ENCODE data around the gene MS4A8.
"Not testable (repeated sequence)": the region's sequence is repeated elsewhere in the genome, so short reads cannot be mapped to it uniquely, and the experiment has no call there.

Gene MS4A8

GRCh38 chr11:60710482-60710881 lies 11.1 kb downstream of the MS4A8 start:
- no peak for TF ChIP-seq CTCF (IDR thresholded peaks at IDR 0.05; ENCODE audit: low read depth, low read length, poor library complexity, severe bottlenecking)
- TF ChIP-seq EZH2phosphoT487 (IDR thresholded peaks at IDR 0.05; ENCODE audit: borderline replicate concordance, low read length) = no peak
- Histone ChIP-seq H3K36me3 (ENCODE audit: control insufficient read depth, low read length) (no peaks in the 10 kb centered on the region), H3K27ac (ENCODE audit: low read depth, low read length) (no peak overlapping the region), H3K9me3 (ENCODE audit: control insufficient read depth, insufficient read depth, low read length) (no peaks in the 10 kb centered on the region; the same call in 1 of the 2 replicates), H3K4me3 (ENCODE audit: low read length) (no peak overlapping the region), H3F3A (ENCODE audit: control insufficient read depth, insufficient read depth) (no peaks in the 10 kb centered on the region), H3K4me2 (ENCODE audit: low read length) (no peak overlapping the region), H3K4me1 (ENCODE audit: control insufficient read depth, low read length) (no peaks in the 10 kb centered on the region), H3K9me2 (replicated peaks; ENCODE audit: control insufficient read depth, low read length) (no peaks in the 10 kb centered on the region), H4K20me1 (ENCODE audit: control insufficient read depth, insufficient read depth, low read depth, low read length) (no peaks in the 10 kb centered on the region), H3K79me2 (ENCODE audit: control insufficient read depth, low read length) (no peaks in the 10 kb centered on the region), H3K27me3 (ENCODE audit: control insufficient read depth, low read length) (peaks cover 15% of the 10 kb centered on the region)

- H3K4me1 ChIP-seq (ENCODE audit: control insufficient read depth, low read length) = no peaks in the 10 kb centered on the region
- no peaks in the 10 kb centered on the region for H3K36me3 ChIP-seq (ENCODE audit: control insufficient read depth, low read length)
- TF ChIP-seq CTCF (IDR thresholded peaks at IDR 0.05; ENCODE audit: low read depth, low read length, poor library complexity, severe bottlenecking) = no peak
- TF ChIP-seq EZH2phosphoT487 (IDR thresholded peaks at IDR 0.05; ENCODE audit: borderline replicate concordance, low read length) = no peak
- H3K27ac ChIP-seq (ENCODE audit: low read depth, low read length) = no peak overlapping the region
- no peaks in the 10 kb centered on the region for H3K9me2 ChIP-seq (replicated peaks; ENCODE audit: control insufficient read depth, low read length)
- H3K27me3 ChIP-seq (ENCODE audit: control insufficient read depth, low read length) = peaks cover 15% of the 10 kb centered on the region
- H3K79me2 ChIP-seq (ENCODE audit: control insufficient read depth, low read length) = no peaks in the 10 kb centered on the region
- H3K9me3 ChIP-seq (ENCODE audit: control insufficient read depth, insufficient read depth, low read length) = no peaks in the 10 kb centered on the region; the same call in 1 of the 2 replicates
- H3K4me2 ChIP-seq (ENCODE audit: low read length) = no peak overlapping the region
- H4K20me1 ChIP-seq (ENCODE audit: control insufficient read depth, insufficient read depth, low read depth, low read length) = no peaks in the 10 kb centered on the region
- no peaks in the 10 kb centered on the region for H3F3A ChIP-seq (ENCODE audit: control insufficient read depth, insufficient read depth)
- no peak overlapping the region for H3K4me3 ChIP-seq (ENCODE audit: low read length)
These were observed 11.9 kb downstream of the MS4A8 start for GRCh38 chr11:60711276-60711675.

DNA sequence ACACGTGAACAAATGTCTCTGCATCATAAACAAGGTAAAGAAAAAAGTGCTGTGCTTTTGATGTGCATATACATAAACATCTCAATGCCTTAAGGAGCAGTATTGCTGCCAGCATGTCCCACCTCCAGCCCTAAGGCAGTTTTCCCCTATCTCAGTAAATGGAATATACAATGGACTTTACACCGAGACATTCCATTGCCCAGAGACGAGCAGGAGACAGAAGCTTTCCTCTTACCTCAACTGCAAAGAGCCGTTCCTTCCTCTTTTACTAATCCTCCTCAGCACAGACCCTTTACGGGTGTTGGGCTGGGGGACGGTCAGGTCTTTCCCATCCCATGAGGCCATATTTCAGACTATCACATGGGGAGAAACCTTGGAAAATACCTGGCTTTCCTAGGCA lies 14.0 kb downstream of the MS4A8 start:
- peaks cover 13% of the 10 kb centered on the region for H3K27me3 ChIP-seq (ENCODE audit: control insufficient read depth, low read length)

GRCh38 chr11:60717956-60718355 lies 18.5 kb downstream of the MS4A8 start:
- peaks cover 9% of the 10 kb centered on the region for H3K9me3 ChIP-seq (ENCODE audit: control insufficient read depth, insufficient read depth, low read length)
- no peaks in the 10 kb centered on the region for H4K20me1 ChIP-seq (ENCODE audit: control insufficient read depth, insufficient read depth, low read depth, low read length)
- H3K79me2 ChIP-seq (ENCODE audit: control insufficient read depth, low read length) = no peaks in the 10 kb centered on the region
- no peak for TF ChIP-seq CTCF (IDR thresholded peaks at IDR 0.05; ENCODE audit: low read depth, low read length, poor library complexity, severe bottlenecking)
- TF ChIP-seq EZH2phosphoT487 (IDR thresholded peaks at IDR 0.05; ENCODE audit: borderline replicate concordance, low read length) = no peak
- no peak overlapping the region for H3K4me3 ChIP-seq (ENCODE audit: low read length)
- no peaks in the 10 kb centered on the region for H3K27me3 ChIP-seq (ENCODE audit: control insufficient read depth, low read length)
- H3K4me2 ChIP-seq (ENCODE audit: low read length) = no peak overlapping the region
- no peaks in the 10 kb centered on the region for H3K36me3 ChIP-seq (ENCODE audit: control insufficient read depth, low read length)
- no peak overlapping the region for H3K27ac ChIP-seq (ENCODE audit: low read depth, low read length)
- no peaks in the 10 kb centered on the region for H3F3A ChIP-seq (ENCODE audit: control insufficient read depth, insufficient read depth)
- no peaks in the 10 kb centered on the region for H3K9me2 ChIP-seq (replicated peaks; ENCODE audit: control insufficient read depth, low read length)
- H3K4me1 ChIP-seq (ENCODE audit: control insufficient read depth, low read length) = no peaks in the 10 kb centered on the region

More for the DNA sequence above, 14.0 kb downstream of the MS4A8 start:
- not testable (repeated sequence) for H3K4me3 ChIP-seq (ENCODE audit: low read length); H3K79me2 ChIP-seq (ENCODE audit: control insufficient read depth, low read length); H4K20me1 ChIP-seq (ENCODE audit: control insufficient read depth, insufficient read depth, low read depth, low read length); H3K4me1 ChIP-seq (ENCODE audit: control insufficient read depth, low read length); H3K27ac ChIP-seq (ENCODE audit: low read depth, low read length); H3F3A ChIP-seq (ENCODE audit: control insufficient read depth, insufficient read depth); H3K36me3 ChIP-seq (ENCODE audit: control insufficient read depth, low read length); H3K9me2 ChIP-seq (replicated peaks; ENCODE audit: control insufficient read depth, low read length); H3K4me2 ChIP-seq (ENCODE audit: low read length); H3K9me3 ChIP-seq (ENCODE audit: control insufficient read depth, insufficient read depth, low read length)

All from DOHH2 (cell line).